GM19025 (cell line): ENCODE measurements around the gene KCNMA1.

Source experiments
- ATAC-seq: cut with Tn5 transposase; IDR thresholded peaks from one replicate; pipeline ENCODE4 v1.9.1; 2021; ENCODE audit warnings: mild to moderate bottlenecking, low read depth, moderate library complexity; ENCODE audit not compliant: unreplicated experiment

KCNMA1 gene

GRCh38 chr10:76969366-76969948, 668.2 kb downstream of the KCNMA1 start:
- ATAC-seq: no peak

DNA sequence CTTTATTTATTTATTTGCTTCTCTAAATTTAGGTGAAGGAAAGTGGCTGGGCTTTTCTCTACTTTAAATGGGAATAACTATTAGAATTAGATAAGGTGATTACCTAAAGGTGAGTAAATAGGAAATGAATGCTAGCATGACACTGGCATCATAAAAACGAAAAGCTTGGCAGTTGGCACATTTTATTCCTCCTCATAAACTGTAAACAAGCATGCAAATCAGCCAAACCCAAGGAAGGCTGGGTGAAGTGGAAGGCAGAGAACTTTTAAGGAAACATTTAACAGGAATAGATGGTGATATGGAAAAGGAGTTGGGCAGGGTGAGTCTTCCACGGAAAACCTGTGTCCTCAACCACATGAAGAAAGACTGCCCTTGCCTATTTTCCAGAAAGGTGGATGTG, 669.1 kb downstream of the KCNMA1 start:
- ATAC-seq: no peak

GRCh38 chr10:76962851-76963250, 674.8 kb downstream of the KCNMA1 start:
- ATAC-seq: no peak

GRCh38 chr10:76961841-76962240, 675.8 kb downstream of the KCNMA1 start:
- ATAC-seq: no peak

GRCh38 chr10:76959111-76959510, 678.5 kb downstream of the KCNMA1 start:
- ATAC-seq: no peak

DNA sequence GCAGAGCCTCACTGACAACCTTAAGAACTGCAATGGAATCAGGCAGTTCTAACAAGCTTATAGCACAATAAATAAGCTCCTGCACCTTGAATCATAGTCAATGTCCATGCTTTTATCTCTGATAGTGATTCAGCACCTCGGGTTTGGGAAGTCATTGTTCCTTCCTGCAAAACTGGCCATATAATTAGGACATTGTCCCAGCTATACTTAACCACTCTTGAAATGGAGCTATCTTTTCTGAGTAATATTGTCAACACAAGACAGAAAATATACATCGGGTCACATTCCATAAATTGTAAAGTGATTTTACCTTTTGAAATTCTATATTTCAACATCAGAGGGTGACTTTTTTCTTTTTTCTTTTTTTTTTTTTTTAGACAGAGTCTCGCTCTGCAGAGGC, 682.8 kb downstream of the KCNMA1 start:
- ATAC-seq: no peak

- ATAC-seq: no peak
These were observed 687.3 kb downstream of the KCNMA1 start for GRCh38 chr10:76950354-76950753.

DNA sequence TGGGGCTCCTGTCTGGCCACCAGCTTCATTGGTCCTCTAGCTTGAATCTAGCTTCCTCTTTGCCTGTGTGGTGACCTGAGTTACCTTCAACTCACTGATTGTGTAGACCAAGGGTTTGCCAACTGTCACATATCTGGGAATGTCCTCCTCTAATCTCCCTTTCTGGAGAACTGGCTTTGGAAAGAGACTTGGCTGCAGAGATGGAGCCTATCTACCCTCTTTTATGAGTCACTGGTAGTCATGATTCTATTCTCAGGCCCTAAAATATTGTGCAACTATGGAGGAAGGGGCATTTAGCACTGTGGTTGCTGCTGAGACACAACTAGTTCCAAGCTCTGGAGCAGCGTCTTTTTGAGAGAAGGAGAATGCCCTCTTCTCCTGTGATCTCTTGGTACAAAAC, 691.3 kb downstream of the KCNMA1 start:
- no peak for ATAC-seq

- ATAC-seq: no peak
These were observed 692.4 kb downstream of the KCNMA1 start for GRCh38 chr10:76945166-76945565.

DNA sequence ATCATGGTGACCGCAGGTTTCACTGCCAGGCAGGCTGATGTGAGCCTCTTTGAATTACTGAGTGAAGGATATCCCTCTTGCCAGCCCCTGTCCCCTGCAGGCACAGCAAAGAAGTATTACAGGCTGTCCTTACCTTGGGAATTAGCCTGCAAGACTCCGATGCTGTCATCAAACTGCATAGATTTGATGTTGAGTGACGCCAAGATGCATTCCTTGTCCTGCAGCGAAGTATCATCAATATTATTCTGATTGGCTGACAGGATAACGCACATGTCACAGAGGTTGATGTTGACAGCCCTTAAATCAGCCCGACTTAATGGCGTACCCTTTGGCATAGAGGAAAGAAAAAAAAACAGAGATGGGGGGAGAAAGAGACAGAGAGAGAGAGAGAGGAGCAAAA, 693.0 kb downstream of the KCNMA1 start:
- ATAC-seq: no peak

DNA sequence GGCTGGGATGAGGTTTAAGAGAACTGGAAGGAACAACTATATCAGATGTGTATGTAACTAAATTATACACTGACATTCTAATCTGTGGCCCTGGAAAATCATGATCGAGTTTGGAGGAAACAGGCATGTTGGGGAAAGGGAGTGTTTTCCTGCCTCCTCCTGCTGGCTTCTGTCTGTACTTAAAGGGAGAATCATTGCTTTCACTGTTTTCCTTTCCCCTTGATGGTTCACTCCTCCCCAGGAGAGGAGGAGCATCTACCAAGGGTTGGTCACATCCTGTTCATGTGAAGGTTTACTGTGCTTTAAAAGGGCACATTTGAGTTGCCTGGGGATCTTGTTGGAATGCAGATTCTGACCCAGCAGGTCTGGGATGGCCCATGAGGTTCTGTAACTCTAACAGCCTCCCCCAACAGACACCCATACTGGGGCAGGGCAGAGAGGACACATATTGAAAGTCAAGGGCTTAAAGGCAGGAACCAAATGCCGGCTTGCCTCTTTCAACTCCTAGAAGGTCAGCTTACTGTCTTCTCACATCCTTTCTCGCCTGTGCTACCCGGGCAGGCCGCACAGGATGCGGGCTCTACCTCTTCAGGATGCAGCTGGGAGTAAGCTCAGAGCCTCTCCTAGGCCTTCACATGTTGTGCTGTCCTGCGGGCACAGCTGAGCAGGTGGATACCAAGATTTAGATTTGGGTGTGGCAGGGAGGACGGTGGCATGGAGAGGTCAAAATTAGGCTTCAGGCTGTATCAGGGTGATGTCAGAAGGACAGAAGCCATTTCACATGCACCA, 694.8 kb downstream of the KCNMA1 start:
- ATAC-seq: no peak

- no peak for ATAC-seq
These were observed 697.6 kb downstream of the KCNMA1 start for GRCh38 chr10:76939933-76940468.

GRCh38 chr10:76937181-76937600, 700.4 kb downstream of the KCNMA1 start:
- ATAC-seq: no peak

GRCh38 chr10:76935941-76936613, 701.5 kb downstream of the KCNMA1 start:
- ATAC-seq: no peak

DNA sequence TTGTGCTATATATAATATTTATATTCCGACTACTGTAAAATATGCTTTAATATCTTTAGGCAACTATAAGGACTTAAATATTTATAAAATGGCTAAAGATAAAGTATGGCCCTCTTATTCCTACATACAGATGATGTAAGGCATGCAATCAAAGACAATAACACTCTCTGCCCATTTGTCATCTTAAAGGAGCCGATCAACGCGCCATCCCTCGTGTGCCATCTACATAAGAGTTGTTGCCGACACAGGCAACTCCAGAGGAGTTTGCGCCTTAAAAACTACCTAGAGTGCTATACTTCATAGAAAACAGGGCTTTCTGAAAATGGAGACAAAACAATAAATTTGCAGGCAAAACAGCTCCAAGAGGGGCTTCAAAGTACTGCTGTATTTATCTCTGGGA, 709.0 kb downstream of the KCNMA1 start:
- ATAC-seq: no peak

DNA sequence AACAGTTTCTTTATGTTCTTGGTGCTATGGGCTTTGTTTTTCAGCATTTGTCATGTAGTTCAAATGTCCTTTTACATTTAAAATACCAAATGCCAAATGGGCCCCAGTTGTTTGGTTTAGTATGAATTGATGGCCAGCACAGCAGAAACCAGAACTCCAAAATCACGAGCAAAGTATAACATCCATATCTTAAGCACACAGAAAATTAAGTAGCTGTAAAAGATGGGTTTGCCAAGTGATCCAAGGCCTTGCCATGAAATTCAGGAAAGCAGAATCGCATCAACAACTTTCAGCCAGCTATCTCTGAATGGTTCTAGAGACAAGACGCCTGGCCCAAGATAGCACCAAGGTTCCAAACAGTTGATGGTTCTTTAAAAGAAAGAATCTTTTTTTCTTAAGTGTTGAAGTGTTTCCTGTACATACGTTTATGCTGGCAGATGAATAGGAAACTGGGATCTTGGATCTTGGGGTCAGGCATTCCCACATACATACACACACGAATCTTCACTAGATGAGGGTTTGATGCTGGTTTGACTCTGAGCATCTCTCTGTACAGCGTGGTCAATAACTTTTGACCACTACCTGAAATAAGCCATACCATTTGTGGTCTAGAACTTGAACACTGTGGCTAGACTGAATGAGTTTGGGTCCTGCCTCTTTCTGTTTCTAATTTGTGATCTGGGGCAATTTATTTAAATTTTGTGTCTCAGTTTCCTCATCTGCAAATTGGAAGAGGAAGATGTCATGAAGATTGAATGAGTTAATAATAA, 711.8 kb downstream of the KCNMA1 start:
- no peak for ATAC-seq

DNA sequence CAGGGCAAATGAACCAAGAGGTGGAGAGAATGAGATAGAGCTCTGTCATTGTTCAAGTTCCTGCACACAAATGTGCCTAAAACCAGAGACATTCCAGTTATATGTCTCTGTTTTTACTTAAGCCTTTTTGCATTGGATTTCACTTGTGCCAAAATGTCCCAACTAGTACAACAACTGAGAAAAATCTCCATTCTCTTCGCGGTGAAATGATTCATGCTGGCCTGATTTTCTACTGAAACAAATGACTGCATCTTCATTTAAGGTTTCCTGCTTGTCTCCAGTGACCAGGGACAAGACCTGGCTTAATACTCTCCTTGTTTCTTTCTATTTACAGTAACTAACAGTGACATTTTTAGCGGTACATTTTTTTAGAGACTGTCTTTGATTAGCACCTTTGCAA, 714.9 kb downstream of the KCNMA1 start:
- ATAC-seq: no peak

DNA sequence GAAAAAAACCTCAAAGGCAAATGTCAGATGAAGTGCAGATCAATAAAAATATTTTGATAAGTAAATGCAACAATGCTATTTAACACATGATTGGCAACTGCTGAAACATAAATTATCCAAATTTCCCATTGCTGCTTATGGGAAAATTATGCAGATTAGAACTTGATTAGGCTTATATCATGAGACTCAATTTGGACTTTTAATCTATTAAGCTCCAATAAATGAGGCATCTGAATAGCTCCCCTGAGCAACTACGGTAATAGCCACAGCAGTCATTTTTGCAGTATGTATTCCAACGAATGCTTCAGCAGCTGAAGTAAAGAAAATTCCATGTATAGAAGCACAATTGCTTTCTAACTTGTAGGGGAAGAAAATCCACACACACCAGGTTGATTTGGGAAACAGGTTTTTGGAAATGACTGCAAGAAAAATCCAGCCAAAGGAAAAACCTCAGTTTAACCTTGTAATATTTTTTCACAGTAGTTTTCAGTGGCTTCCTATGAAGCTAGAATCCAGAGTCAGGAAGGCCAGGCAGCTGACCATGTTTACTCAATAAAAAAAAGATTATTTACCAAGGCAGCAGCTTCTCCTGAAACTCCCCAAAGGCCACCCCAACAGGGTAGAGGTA, 716.1 kb downstream of the KCNMA1 start:
- no peak for ATAC-seq

DNA sequence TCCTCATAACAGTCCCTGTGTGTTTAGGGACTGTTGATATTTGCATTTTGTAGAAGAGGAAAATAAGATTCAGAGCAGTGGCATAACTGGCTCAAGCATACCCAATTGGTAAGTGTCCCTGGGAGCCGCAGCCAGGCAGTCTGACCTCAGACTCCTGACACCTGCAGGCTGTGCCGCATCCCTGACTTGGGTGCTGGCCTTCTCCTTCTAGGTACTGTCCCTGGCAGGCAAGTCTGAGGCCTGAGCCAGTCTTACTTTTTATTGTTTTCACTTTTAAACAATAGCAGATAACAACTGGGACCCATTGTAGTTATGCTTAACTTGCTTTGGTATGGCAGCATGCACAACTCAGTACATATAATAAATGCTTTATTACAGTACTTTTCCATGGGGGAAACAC, 717.0 kb downstream of the KCNMA1 start:
- ATAC-seq: no peak

GRCh38 chr10:76918106-76918505, 719.5 kb downstream of the KCNMA1 start:
- no peak for ATAC-seq
